ENCODE data around the gene NEU2. TPM values are rescaled to one million over a fixed set of nuclear protein-coding genes. Genes with fewer than 3 reads are reported as not detected.

NEU2 gene
- polyA plus RNA-seq, 2 of the 4 experiments (the other 2 are of a cell fraction) = not detected

DNA sequence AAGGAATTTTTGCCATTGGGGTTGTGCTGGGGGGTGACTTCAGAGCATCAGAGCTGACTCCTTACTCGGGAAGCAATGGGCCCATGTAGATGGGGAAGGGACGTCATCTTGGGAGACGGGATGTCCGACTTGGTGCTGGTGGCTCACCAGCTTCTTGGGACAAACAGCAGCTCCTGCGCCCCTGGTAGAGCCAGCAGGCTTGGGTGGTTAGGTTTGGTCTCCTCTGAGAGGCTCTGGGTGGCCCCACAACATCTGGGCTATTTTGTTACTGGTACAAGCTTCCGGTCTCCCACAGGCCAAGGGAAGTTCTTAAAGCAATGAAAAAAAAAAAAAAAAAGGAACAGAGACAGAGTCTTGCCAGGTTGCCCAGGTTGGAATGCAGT is 21.2 kb upstream of the NEU2 start:
- ATAC-seq (no peak), FAIRE-seq (no peak), DNase-seq (ENCODE audit: low read depth in 1 of 2, low spot score in 1 of 2) (no peak)
- Histone ChIP-seq H3K4me2 (no peak overlapping the region), H3K9me3 (no peaks in the 10 kb centered on the region), H3K4me1 (peaks cover 25% of the 10 kb centered on the region), H3K4me3 (no peak overlapping the region), H3K27ac (peak overlapping the region in 1 of 2 experiments; percentile 73; a peak in 2 of 6 replicates)
- 87% methylated on average over 5 of the region's 6 CpGs for WGBS (ENCODE audit: missing lambda C conversion rate)
- CTCF ChIA-PET = interaction anchor here (1.0 to 1.1 kb wide), 3 partner anchors 14 to 27 kb away, joined by 3 to 6 read pairs (median 3); no protein-coding TSS in a partner anchor
- no peak for TF ChIP-seq CBX8 (IDR thresholded peaks at IDR 0.05)
- TF ChIP-seq HMGXB4 (CRISPR knock-in tag; IDR thresholded peaks at IDR 0.05; ENCODE audit: borderline replicate concordance) = no peak
- TF ChIP-seq EP300 (IDR thresholded peaks at IDR 0.05) = no peak
- no peak for TF ChIP-seq CHD4 (IDR thresholded peaks at IDR 0.05; ENCODE audit: borderline replicate concordance)
- no peak for TF ChIP-seq CEBPB (IDR thresholded peaks at IDR 0.05)
- no peak for TF ChIP-seq MAFK (IDR thresholded peaks at IDR 0.05; ENCODE audit: partially characterized antibody)
- TF ChIP-seq NFE2L2 (conservative IDR thresholded peaks at IDR 0.05; ENCODE audit: low read length) = no peak
- no peak for TF ChIP-seq TFCP2L1 (CRISPR knock-in tag; IDR thresholded peaks at IDR 0.05)
- POLR2A ChIA-PET = no interaction called here

GRCh38 chr2:233011702-233012131 is 20.8 kb upstream of the NEU2 start:
- FAIRE-seq (no peak), ATAC-seq (no peak), DNase-seq (ENCODE audit: low read depth in 1 of 2, low spot score in 1 of 2) (no peak)
- WGBS (ENCODE audit: missing lambda C conversion rate) = no CpG with 5 or more reads among the region's 1 CpG
- Histone ChIP-seq H3K9me3 (no peaks in the 10 kb centered on the region), H3K4me2 (no peak overlapping the region), H3K27ac (peak overlapping the region in 1 of 2 experiments; percentile 73; a peak in 2 of 6 replicates), H3K4me1 (peaks cover 25% of the 10 kb centered on the region), H3K4me3 (no peak overlapping the region)
- POLR2A ChIA-PET = no interaction called here
- TF ChIP-seq EP300 (IDR thresholded peaks at IDR 0.05) (no peak), ZNF302 (CRISPR knock-in tag; IDR thresholded peaks at IDR 0.05) (no peak), CHD2 (IDR thresholded peaks at IDR 0.05; ENCODE audit: low read length, partially characterized antibody) (no peak), NPAS2 (CRISPR knock-in tag; IDR thresholded peaks at IDR 0.05; ENCODE audit: borderline replicate concordance) (no peak), CHD4 (IDR thresholded peaks at IDR 0.05; ENCODE audit: borderline replicate concordance) (no peak), MAZ (IDR thresholded peaks at IDR 0.05; ENCODE audit: borderline replicate concordance, low read depth, low read length) (no peak), PBX3 (IDR thresholded peaks at IDR 0.05) (no peak), USF2 (IDR thresholded peaks at IDR 0.05) (no peak)
- TF ChIP-seq, protein P1, sequence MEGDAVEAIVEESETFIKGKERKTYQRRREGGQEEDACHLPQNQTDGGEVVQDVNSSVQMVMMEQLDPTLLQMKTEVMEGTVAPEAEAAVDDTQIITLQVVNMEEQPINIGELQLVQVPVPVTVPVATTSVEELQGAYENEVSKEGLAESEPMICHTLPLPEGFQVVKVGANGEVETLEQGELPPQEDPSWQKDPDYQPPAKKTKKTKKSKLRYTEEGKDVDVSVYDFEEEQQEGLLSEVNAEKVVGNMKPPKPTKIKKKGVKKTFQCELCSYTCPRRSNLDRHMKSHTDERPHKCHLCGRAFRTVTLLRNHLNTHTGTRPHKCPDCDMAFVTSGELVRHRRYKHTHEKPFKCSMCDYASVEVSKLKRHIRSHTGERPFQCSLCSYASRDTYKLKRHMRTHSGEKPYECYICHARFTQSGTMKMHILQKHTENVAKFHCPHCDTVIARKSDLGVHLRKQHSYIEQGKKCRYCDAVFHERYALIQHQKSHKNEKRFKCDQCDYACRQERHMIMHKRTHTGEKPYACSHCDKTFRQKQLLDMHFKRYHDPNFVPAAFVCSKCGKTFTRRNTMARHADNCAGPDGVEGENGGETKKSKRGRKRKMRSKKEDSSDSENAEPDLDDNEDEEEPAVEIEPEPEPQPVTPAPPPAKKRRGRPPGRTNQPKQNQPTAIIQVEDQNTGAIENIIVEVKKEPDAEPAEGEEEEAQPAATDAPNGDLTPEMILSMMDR (IDR thresholded peaks at IDR 0.05) = no peak
- CTCF ChIA-PET = interaction anchor here (1.0 to 1.1 kb wide), 3 partner anchors 13 to 27 kb away, joined by 3 to 6 read pairs (median 3); no protein-coding TSS in a partner anchor

DNA sequence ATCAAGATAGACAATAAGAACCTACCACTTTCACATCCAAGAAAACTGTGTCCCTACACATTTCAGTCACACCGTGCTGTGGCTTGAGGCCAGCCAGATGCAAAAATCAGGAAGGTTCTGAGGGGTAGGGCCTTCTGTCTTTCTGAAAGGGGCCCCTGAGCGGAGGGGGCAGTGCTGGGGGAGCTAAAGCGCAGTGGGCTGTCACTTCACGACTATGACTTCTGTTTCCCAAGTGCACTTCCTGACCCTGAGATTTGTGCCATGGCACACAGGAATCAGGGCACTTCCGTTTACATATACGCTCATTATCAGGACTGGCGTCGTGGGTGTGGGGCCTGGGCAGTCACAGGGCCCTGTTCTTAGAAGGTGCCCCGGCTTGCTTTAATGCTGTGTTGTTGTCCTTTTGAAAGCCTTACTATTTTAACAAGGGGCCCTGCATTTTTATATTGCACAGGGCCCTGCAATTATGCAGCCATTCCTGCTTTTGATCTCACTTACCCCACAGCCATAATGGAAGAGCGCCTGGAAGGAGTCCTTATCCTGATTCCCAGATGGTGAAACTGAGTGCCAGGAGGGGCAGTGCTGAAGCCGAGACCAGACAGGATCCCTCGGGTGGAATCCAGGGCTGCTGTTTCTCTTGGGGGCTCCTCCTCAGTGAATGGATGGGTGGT is 20.0 kb upstream of the NEU2 start:
- FAIRE-seq = no peak
- POLR2A ChIA-PET = no interaction called here
- no peak for DNase-seq (ENCODE audit: low read depth in 1 of 2, low spot score in 1 of 2)
- WGBS (ENCODE audit: missing lambda C conversion rate) = 84% methylated on average over 12 of the region's 12 CpGs
- ATAC-seq = peak in 1 of 2 experiments; percentile 50; a peak in 3 of 6 replicates
- CTCF ChIA-PET = interaction anchor here (1.0 to 1.6 kb wide), 4 partner anchors 16 to 32 kb away, joined by 3 to 10 read pairs (median 5); no protein-coding TSS in a partner anchor
- Histone ChIP-seq H3K9me3 (no peaks in the 10 kb centered on the region), H3K4me3 (no peak overlapping the region), H3K4me1 (peaks cover 25% of the 10 kb centered on the region), H3K4me2 (peak overlapping the region; percentile 67), H3K27ac (peak overlapping the region; percentile 51 to 73; a peak in 5 of 6 replicates)
- TF ChIP-seq RNF2 (IDR thresholded peaks at IDR 0.05; ENCODE audit: borderline replicate concordance, low read depth) = no peak
- no peak for TF ChIP-seq CEBPB (IDR thresholded peaks at IDR 0.05)
- TF ChIP-seq TP53 (CRISPR knock-in tag; IDR thresholded peaks at IDR 0.05) = no peak
- no peak for TF ChIP-seq ELK1 (IDR thresholded peaks at IDR 0.05; ENCODE audit: low read depth, low read length)
- TF ChIP-seq POLR2A (IDR thresholded peaks at IDR 0.05; ENCODE audit: low read length) = no peak
- TF ChIP-seq MAFK (IDR thresholded peaks at IDR 0.05; ENCODE audit: partially characterized antibody) = no peak
- TF ChIP-seq TFCP2L1 (CRISPR knock-in tag; IDR thresholded peaks at IDR 0.05) = no peak
- no peak for TF ChIP-seq NFE2L2 (conservative IDR thresholded peaks at IDR 0.05; ENCODE audit: low read length)
- no peak for TF ChIP-seq RCOR1 (IDR thresholded peaks at IDR 0.05; ENCODE audit: low read depth, low read length)
- TF ChIP-seq, protein P2, sequence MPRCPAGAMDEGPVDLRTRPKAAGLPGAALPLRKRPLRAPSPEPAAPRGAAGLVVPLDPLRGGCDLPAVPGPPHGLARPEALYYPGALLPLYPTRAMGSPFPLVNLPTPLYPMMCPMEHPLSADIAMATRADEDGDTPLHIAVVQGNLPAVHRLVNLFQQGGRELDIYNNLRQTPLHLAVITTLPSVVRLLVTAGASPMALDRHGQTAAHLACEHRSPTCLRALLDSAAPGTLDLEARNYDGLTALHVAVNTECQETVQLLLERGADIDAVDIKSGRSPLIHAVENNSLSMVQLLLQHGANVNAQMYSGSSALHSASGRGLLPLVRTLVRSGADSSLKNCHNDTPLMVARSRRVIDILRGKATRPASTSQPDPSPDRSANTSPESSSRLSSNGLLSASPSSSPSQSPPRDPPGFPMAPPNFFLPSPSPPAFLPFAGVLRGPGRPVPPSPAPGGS (IDR thresholded peaks at IDR 0.05) = no peak
- TF ChIP-seq, protein P3, sequence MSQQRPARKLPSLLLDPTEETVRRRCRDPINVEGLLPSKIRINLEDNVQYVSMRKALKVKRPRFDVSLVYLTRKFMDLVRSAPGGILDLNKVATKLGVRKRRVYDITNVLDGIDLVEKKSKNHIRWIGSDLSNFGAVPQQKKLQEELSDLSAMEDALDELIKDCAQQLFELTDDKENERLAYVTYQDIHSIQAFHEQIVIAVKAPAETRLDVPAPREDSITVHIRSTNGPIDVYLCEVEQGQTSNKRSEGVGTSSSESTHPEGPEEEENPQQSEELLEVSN (IDR thresholded peaks at IDR 0.05; ENCODE audit: borderline replicate concordance, low read depth) = no peak
- TF ChIP-seq MYC (IDR thresholded peaks at IDR 0.05; ENCODE audit: borderline replicate concordance, low read length) = no peak

Data from A549 (cell line).